Esophagus squamous epithelium (tissue), 5 donors: ENCODE measurements around the gene POLR2C. TPM values are rescaled to one million over a fixed set of nuclear protein-coding genes. Genes with fewer than 3 reads are reported as not detected.

Experiments
- DNase-seq: peaks from one replicate; lab custom pipeline; 2025; lab: John Stamatoyannopoulos, UW
- H3K27ac ChIP-seq, 4 donors: fragments of 200-600 bp; sonication (generic); one replicate each; pipeline ENCODE4 v1.5.1; 2016 to 2019; ENCODE audit warnings: mild to moderate bottlenecking in 1 of 4
- H3K27me3 ChIP-seq, 4 donors: fragments of 200-600 bp; sonication (generic); 1 replicate in 3 of 4; 2 replicates in 1 of 4; pipeline versions ENCODE4 v1.5.1 to v1.6.0; 2017 to 2021; ENCODE audit warnings: antibody characterized with exemption in 1 of 4
- H3K36me3 ChIP-seq, 3 donors: fragments of 200-600 bp; sonication (generic); one replicate each; pipeline ENCODE4 v1.5.1; 2016 to 2019
- H3K4me1 ChIP-seq, 3 donors: fragments of 200-600 bp; sonication (generic); one replicate each; pipeline ENCODE4 v1.5.1; 2017 to 2019
- H3K4me3 ChIP-seq, 4 donors: fragments of 200-600 bp; sonication (generic); 1 replicate in 3 of 4; 2 replicates in 1 of 4; pipeline ENCODE4 v1.5.1; 2016 to 2019; ENCODE audit warnings: mild to moderate bottlenecking in 2 of 4, moderate library complexity in 1 of 4
- H3K9me3 ChIP-seq, 3 donors: fragments of 200-600 bp; sonication (generic); one replicate each; pipeline ENCODE4 v1.5.1; 2016 to 2019
- CTCF ChIP-seq, 6 experiments: fragments of 450-650 bp in 4 of 6; fragments of 200-600 bp in 2 of 6; sonication (generic) in 2 of 6; IDR thresholded peaks; one replicate each; pipeline ENCODE4 v1.5.1; 2016 to 2019; ENCODE audit warnings: antibody characterized with exemption in 6 of 6, mild to moderate bottlenecking in 4 of 6, moderate library complexity in 4 of 6
- POLR2A ChIP-seq, 4 donors: fragments of 450-650 bp; IDR thresholded peaks; one replicate each; pipeline ENCODE4 v1.6.1; 2017; ENCODE audit warnings: antibody characterized with exemption in 4 of 4, mild to moderate bottlenecking in 4 of 4, moderate library complexity in 3 of 4
- WGBS, 2 donors: methylation state at CpG; one replicate each; pipeline ENCODE4 v1.1.5; 2018; 5-methylcytosine and 5-hydroxymethylcytosine counted together
- intact Hi-C: fragments of 100-400 bp; cut with DNase I; formaldehyde crosslinking; loops from one replicate; pipeline ENCODE4 v1.15.0; 2022
- total RNA-seq, 4 donors: library from RNA; depleted of rRNA; stranded (reverse); fragments of >200 nt; gene quantifications; one replicate each; pipeline ENCODE4 v1.1.0, GENCODE V29; 2016
- donor health status: DM: yes; HTN: yes; CAD: no.

POLR2C gene
- total RNA-seq, 4 donors from 2014 or later, result 58.8 to 86.8 (median 71.1) TPM

- Histone ChIP-seq H3K36me3 (peaks cover 0 to 48% (median 6%) of the 10 kb centered on the region in 3 donors), H3K27ac (peak overlapping the region in 1 of 4 donors; percentile 9), H3K27me3 (no peaks in the 10 kb centered on the region), H3K4me1 (peaks cover 3 to 15% (median 5%) of the 10 kb centered on the region in 3 donors), H3K9me3 (no peaks in the 10 kb centered on the region), H3K4me3 (no peak overlapping the region)
- intact Hi-C loops, result no loop called here
- WGBS, 2 donors, result 60 to 94% methylated on average over 1 to 13 of the region's 13 CpGs
- no peak for DNase-seq
- TF ChIP-seq POLR2A (IDR thresholded peaks at IDR 0.05), result no peak
- no peak for TF ChIP-seq CTCF (IDR thresholded peaks at IDR 0.05)
These were observed 56.0 kb downstream of the POLR2C start for GRCh38 chr16:57518520-57518919.

- 94 to 96% methylated on average over 6 of the region's 6 CpGs for WGBS, 2 donors
- DNase-seq, result no peak
- Histone ChIP-seq H3K4me3 (no peak overlapping the region), H3K4me1 (peaks cover 3 to 15% (median 5%) of the 10 kb centered on the region in 3 donors), H3K9me3 (no peaks in the 10 kb centered on the region), H3K27ac (no peak overlapping the region), H3K27me3 (no peaks in the 10 kb centered on the region), H3K36me3 (peaks cover 0 to 44% (median 6%) of the 10 kb centered on the region in 3 donors)
- TF ChIP-seq CTCF (IDR thresholded peaks at IDR 0.05) (no peak), POLR2A (IDR thresholded peaks at IDR 0.05) (no peak)
- intact Hi-C loops, result no loop called here
These were observed 56.4 kb downstream of the POLR2C start for GRCh38 chr16:57518922-57519321.

GRCh38 chr16:57519796-57520360 lies 57.4 kb downstream of the POLR2C start:
- peaks cover 0 to 34% (median 6%) of the 10 kb centered on the region in 3 donors for H3K36me3 ChIP-seq
- H3K4me1 ChIP-seq, result peaks cover 3 to 8% (median 5%) of the 10 kb centered on the region in 3 donors
- no peaks in the 10 kb centered on the region for H3K27me3 ChIP-seq
- no peaks in the 10 kb centered on the region for H3K9me3 ChIP-seq
- WGBS, 2 donors, result 54 to 57% methylated on average over 6 of the region's 10 CpGs
- intact Hi-C loops, result loop anchor here (10.0 kb wide), 2 partner anchors 45 to 215 kb away; no protein-coding TSS in a partner anchor
- no peak overlapping the region for H3K4me3 ChIP-seq
- TF ChIP-seq POLR2A (IDR thresholded peaks at IDR 0.05) (no peak), CTCF (IDR thresholded peaks at IDR 0.05) (peak; percentile 90 to 96 (median 92))
- no peak overlapping the region for H3K27ac ChIP-seq
- DNase-seq, result no peak

Other genes starting within 250 kb of the POLR2C start
- 10 to 100 TPM; 44.5 to 75.1 (median 54.6) TPM for gene ARL2BP, start 217.4 kb upstream of the POLR2C start, total RNA-seq
- gene PLLP, start 178.0 kb upstream of the POLR2C start, total RNA-seq, result 10 to 100 TPM; 15.5 to 38.5 (median 31.5) TPM
- gene CCL22, start 103.9 kb upstream of the POLR2C start, total RNA-seq, result 1 to 10 TPM in 1 of 4 donors, under 1 TPM in 3; 0.09 to 1.6 (median 0.38) TPM
- 10 to 100 TPM in 1 of 4 donors, 1 to 10 TPM in 3; 3.3 to 14.8 (median 7.4) TPM for gene CX3CL1, start 90.2 kb upstream of the POLR2C start, total RNA-seq
- 1 to 10 TPM in 1 of 4 donors, under 1 TPM in 1, not detected in 2; 0.64 to 1.3 TPM for gene CCL17, start 57.9 kb upstream of the POLR2C start, total RNA-seq
- 10 to 100 TPM; 30.5 to 42.9 (median 33.5) TPM for gene CIAPIN1, start 15.3 kb upstream of the POLR2C start, total RNA-seq
- 10 to 100 TPM; 43.6 to 62.0 (median 53.4) TPM for gene COQ9, start 15.2 kb upstream of the POLR2C start, total RNA-seq
- 10 to 100 TPM; 20.7 to 42.7 (median 28.8) TPM for gene DOK4, start 23.8 kb downstream of the POLR2C start, total RNA-seq
- gene CCDC102A, start 73.9 kb downstream of the POLR2C start, total RNA-seq, result 10 to 100 TPM in 1 of 4 donors, 1 to 10 TPM in 3; 3.5 to 10.9 (median 6.9) TPM
- gene ADGRG5, start 80.0 kb downstream of the POLR2C start, total RNA-seq, result 1 to 10 TPM in 2 of 4 donors, under 1 TPM in 2; 0.34 to 1.3 (median 0.91) TPM
- gene ADGRG1, start 166.0 kb downstream of the POLR2C start, total RNA-seq, result 10 to 100 TPM; 37.0 to 65.5 (median 42.1) TPM
- gene ADGRG3, start 205.6 kb downstream of the POLR2C start, total RNA-seq, result 1 to 10 TPM in 3 of 4 donors, not detected in 1; 1.5 to 3.9 (median 2.1) TPM
- under 1 TPM in 1 of 4 donors, not detected in 3; 0.79 TPM for gene DRC7, start 232.1 kb downstream of the POLR2C start, total RNA-seq